SK-N-MC (cell line): Measurements from ENCODE around the gene CD93.

Source experiments
- EZH2 ChIP-seq: fragments of 200-600 bp; sonication (generic); IDR thresholded peaks from one replicate; pipeline ENCODE4 v1.6.1; 2017; ENCODE audit warnings: antibody characterized with exemption
- FOXP2 ChIP-seq: optimal IDR thresholded peaks from 2 replicates; pipeline ENCODE3; 2011; ENCODE audit warnings: mild to moderate bottlenecking, moderate library complexity; ENCODE audit not compliant: insufficient read depth; ENCODE audit errors: extremely low read length, control extremely low read depth
- POLR2AphosphoS5 ChIP-seq: IDR thresholded peaks from 2 replicates; pipeline ENCODE4 v1.6.1; 2012; ENCODE audit warnings: mild to moderate bottlenecking, low read depth, low read length, borderline replicate concordance

- TF ChIP-seq EZH2 (no peak), POLR2AphosphoS5 (no peak), FOXP2 (no peak)
These were observed 14.1 kb downstream of the CD93 start for GRCh38 chr20:23071996-23072395.
